SW 1271 (cell line): ENCODE results near the gene RETREG1.
"Not testable (repeated sequence)": the region's sequence is repeated elsewhere in the genome, so short reads cannot be mapped to it uniquely, and the experiment has no call there.

Experiments used
- DNase-seq, 2 experiments: peaks; one replicate each; lab custom pipeline; 2025; lab: John Stamatoyannopoulos, UW

Gene RETREG1

GRCh38 chr5:16616536-16617273 lies at the start of gene RETREG1:
Gene RETREG1, minus strand, starts transcription at chr5:16616997. Its CDS starts 26 bp downstream, at chr5:16616971.
- DNase-seq, result peak in 1 of 2 experiments; percentile 24

- no peak for DNase-seq
Observed at GRCh38 chr5:16666130-16666882, 49.5 kb upstream of the RETREG1 start.

- no peak for DNase-seq
Observed at GRCh38 chr5:16665601-16666000, 48.8 kb upstream of the RETREG1 start.

- no peak for DNase-seq
Observed at GRCh38 chr5:16664368-16664767, 47.6 kb upstream of the RETREG1 start.

GRCh38 chr5:16663840-16664239 lies 47.0 kb upstream of the RETREG1 start:
- DNase-seq, result no peak

GRCh38 chr5:16661713-16662112 lies 44.9 kb upstream of the RETREG1 start:
- DNase-seq, result no peak

GRCh38 chr5:16660982-16661381 lies 44.2 kb upstream of the RETREG1 start:
- DNase-seq, result no peak

- DNase-seq, result no peak
Observed at GRCh38 chr5:16659536-16659935, 42.7 kb upstream of the RETREG1 start.

- DNase-seq, result no peak
Observed at GRCh38 chr5:16656561-16657191, 39.9 kb upstream of the RETREG1 start.

GRCh38 chr5:16654647-16655334 lies 38.0 kb upstream of the RETREG1 start:
- no peak for DNase-seq

- not testable (repeated sequence) for DNase-seq
Observed at GRCh38 chr5:16648739-16649138, 31.9 kb upstream of the RETREG1 start.

- DNase-seq, result no peak
Observed at GRCh38 chr5:16644301-16644889, 27.6 kb upstream of the RETREG1 start.

GRCh38 chr5:16642867-16643266 lies 26.1 kb upstream of the RETREG1 start:
- DNase-seq, result no peak

GRCh38 chr5:16639206-16639605 lies 22.4 kb upstream of the RETREG1 start:
- DNase-seq, result no peak

GRCh38 chr5:16628376-16628775 lies 11.6 kb upstream of the RETREG1 start:
- DNase-seq, result no peak

GRCh38 chr5:16626696-16627264 lies 10.0 kb upstream of the RETREG1 start:
- no peak for DNase-seq

- no peak for DNase-seq
Observed at GRCh38 chr5:16625096-16625495, 8.3 kb upstream of the RETREG1 start.

GRCh38 chr5:16619136-16619535 lies 2.3 kb upstream of the RETREG1 start:
- no peak for DNase-seq

- no peak for DNase-seq
Observed at GRCh38 chr5:16618138-16618897, 1.5 kb upstream of the RETREG1 start.

GRCh38 chr5:16617274-16617968 lies 624 bp upstream of the RETREG1 start:
- no peak for DNase-seq
